ENCODE measurements around the gene NRXN3.
"Not testable (repeated sequence)": the region's sequence is repeated elsewhere in the genome, so short reads cannot be mapped to it uniquely, and the experiment has no call there.

Gene NRXN3

DNA sequence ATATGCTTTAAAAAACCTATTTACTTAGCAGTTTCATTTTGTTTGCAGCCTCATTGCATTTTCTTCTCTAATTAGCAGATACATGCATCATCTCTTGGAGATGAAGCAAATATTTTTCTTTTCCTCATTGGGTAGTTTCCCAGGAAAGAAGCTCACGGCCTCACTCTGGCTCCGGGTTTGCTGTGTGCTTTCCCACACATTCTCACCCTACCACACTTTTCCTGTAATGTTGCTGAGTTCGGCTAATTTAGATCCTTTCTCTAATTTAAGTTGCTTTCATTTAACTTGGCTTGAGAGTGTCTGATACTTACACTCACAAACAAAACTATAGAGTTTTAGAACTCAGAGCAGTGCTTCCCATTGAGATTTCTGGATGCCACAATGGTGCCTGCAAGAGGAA lies 928.2 kb downstream of the NRXN3 start:
- DNase-seq: no peak

DNA sequence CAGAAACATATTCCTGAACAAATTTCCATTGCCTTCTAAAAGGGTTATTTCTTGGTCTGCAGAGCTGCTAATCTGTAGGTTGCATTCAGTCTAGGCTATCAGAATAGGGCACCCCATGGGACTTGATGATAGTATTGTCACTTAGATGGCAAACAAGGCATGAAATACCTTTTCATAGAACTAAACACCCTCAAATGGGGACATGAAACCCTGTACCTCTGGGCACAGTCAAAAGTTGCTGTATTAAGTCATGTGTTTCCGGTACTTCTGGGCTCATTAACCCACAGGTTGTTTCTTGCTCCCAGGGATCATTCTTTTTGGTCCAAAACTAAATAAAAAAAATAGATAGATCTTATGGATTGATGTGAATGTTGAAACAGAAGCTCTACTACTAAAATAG lies 930.4 kb downstream of the NRXN3 start:
- DNase-seq: no peak

DNA sequence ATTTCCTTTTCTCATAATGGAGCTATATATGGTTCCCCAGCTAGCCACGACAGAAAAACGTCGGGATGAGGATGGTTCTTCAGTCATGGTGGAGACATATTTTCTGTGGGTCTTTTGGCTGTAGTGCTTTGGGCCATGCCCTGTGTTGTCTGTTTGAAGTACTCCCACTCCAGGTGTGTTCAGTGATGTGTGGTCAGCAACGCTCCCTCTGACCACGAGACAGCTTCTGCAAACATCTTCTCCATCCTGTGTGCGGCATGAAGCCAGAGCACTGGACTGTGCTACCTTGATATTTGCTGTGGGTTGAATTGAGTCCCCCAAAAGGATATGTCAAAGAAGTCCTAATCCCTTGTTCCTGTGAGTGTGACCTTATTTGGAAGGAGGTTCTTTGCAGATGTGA lies 931.2 kb downstream of the NRXN3 start:
- DNase-seq: no peak

DNA sequence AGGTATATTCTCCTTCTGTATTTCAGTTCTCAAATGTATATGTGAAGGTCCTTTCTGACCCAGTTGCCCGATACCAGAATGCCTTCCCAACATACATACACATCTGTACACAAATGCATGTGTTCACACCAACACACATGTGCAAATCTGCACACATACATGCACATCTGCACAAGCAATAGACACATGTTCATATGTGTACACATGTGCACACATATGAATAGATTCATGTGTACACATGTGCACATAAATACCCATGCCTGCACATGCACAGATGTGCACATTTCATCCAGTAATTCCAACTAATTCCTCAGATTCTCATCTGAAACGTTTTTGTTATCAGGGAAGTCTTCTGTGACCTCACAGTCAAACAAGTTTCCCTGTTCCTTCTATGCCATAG lies 933.6 kb downstream of the NRXN3 start:
- no peak for DNase-seq

DNA sequence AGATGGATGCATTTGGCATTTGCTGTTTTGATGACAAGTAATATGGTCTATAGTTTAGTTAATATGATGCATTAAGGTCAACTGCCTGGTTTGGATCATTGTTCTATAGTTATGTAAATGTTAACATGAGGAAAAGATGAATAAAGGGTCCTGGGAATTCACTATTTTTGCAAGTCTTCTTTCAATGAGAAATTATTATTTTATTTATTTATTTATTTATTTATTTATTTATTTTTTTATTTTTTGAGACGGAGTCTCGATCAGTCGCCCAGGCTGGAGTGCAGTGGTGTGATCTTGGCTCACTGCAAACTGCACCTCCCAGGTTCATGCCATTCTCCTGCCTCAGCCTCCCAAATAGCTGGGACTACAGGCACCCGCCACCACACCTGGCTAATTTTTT lies 940.4 kb downstream of the NRXN3 start:
- not testable (repeated sequence) for DNase-seq

DNA sequence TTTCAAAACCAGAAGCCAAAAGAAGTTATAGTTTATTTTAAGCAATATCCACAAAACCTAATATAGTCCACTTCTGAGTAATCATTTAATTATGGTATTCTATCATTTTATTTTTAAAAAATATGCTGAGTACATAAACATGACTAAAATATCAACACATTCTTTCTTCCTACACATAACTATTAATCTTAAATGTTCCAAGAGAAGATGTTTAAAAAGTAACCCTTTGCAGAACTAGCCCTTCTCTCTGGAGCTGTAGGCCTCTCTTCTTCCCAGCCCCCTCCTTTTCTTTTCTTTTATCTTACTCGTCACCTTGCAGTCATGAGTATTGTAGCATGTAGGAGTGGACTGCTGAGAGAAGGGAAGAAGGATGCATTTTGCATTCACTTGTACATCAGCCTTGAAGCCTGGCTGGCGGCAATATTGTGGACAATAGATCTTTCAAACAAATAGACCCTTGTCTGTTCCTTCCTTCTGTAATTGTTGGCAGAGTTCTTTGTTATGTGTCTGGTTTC lies 941.9 kb downstream of the NRXN3 start:
- DNase-seq: no peak

DNA sequence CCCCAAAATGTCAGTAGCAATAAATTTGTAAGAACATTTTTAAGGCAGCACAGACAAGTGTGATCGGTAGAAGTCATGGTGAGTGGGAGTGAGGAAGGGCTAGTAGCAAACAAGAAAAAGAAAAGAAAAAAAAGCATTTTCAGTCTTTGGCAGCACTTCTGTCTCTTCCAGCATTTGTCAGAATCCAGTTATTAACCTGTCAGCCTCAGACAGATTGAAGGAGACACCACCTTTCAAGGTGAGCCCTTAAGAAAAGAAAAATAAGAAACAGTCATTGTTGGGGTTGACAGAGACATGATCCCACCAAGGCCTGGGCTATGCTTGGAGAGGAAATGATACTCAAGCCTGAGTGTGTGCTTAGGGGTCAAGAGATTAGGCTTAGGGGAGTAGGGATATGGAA lies 947.4 kb downstream of the NRXN3 start:
- DNase-seq: no peak

DNA sequence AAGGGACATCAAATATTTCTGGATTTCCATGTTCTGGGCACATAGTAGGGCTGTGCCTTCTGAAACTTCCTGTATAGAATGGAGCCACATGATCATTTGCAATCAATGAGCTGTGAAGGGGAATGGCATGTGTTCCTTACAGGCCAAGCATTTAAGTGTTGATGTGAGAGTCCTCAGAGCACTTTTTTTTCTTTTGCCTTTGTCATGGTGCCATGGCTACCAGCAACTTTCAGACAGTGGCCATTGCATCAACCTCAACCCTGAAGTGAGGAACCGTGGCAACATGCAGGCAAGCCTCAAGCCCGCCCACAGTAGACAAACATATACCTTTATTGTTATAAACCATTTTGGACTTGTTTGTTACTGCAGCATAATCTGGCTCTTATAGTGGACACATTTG lies 948.1 kb downstream of the NRXN3 start:
- DNase-seq: no peak

DNA sequence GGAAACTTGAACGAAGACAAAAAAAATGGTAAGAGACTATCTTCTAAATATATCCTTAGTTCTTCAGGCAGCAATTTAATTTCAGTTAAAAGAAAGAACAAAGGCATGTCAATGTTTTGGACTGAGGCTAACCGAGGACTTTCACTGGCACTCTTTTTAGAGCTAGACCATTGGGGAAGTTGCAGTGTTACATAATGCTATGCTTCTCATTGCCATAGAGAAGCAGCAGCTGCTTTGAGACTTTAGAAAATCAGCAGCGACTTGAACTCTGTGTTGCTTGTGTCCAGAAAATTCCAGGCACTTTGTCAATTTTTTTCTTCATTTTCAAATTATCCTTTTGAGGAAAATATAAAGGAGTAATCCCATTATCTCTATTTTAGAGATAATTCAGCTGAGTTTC lies 964.2 kb downstream of the NRXN3 start:
- DNase-seq: no peak

DNA sequence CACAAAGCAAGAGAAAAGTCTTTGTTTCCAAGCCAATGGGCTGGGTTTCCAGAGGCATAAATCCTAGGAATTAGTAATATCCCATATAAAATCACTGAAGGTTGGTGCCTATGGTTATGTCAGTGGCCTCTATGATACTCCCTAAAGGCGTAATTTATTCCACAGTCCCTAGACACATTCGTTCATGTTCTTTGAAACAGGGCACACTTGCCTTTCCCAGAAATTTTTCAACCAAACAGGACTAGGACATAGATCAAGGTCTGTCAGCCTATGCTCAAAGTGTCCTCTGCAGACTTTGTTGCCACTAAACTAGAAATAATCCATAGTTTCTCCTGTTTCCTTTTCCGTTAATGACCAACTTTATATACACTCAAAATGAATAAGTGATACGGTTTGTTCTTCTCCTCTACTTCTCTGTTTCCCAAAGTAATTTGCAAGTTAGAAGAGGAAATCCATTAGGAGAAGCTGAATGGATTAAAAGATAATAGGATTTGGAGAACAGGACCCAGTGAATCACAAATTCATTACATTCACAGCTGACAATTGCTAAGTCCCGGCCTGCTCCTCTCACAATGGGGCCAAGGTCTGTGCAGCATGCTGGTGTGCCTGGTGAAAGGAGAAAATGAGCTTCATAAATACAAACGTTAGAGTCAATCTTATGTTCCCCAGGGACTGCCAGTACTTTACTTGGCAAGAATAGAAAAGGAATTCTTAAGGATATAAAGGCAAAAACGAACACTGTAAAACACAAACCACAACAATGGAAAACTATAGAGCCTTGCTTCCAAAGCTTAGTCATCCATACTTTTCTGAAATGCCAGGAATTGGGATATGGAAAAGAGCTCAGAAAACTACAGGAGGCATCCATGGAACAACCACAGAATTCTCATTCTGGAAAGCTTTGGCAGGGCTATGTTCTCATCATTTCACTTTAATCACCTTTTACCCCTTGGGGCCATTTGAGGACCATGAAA lies 966.2 kb downstream of the NRXN3 start:
- no peak for DNase-seq

DNA sequence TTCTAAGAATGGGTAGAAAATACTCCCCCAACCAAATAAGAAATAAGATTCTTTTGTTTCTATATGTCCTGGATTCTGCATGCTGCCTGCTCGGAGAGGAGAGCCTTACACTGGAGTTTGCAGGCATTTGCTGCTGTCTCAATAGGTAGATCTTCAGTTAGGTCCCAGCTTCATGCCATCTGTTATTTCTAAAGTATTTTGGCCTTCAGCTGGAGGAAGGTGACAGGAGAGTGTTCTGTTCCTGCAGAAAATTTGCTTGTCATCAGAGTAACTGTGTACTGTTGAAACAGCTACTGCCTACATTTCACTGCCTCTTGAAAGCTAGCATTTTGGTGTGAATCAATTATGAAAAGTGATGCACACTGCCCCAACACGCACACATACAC lies 966.9 kb downstream of the NRXN3 start:
- no peak for DNase-seq

DNA sequence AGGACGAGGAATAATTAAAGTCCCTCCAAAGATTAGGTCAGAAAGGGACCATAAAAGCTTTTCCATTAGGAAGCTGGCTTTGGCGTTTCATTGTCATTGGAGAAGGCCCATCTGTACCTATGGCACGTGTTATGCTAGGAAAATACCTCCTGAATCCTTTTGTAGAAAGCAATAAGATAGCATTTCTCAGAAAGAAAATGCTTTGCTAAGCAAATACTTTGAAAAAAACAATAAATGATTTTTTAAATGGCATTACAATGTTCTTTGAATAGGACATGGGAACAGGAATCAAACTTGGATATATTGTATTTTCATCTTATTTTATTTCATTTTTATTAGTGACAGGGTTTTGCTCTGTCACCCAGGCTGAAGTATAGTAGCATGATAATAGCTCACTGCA lies 967.7 kb downstream of the NRXN3 start:
- no peak for DNase-seq

DNA sequence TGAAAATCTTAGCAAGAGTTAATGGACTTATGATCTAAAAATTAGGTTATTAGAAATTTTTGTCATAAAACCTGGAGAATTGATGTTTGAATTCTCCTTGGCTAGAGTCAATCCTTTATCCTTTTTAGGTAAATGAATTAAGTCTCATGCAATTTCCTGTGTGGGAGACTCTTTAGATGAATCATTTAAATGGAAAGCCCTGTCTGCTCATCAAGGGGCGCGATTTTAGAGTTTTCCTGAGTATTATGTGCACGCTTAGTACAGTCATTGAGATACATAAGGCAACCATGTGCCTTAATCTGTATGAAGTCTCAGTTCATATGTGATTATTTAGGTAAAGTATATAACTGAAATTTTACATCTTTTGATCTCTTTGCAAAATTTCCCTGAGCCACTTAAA lies 974.7 kb downstream of the NRXN3 start:
- DNase-seq: no peak

DNA sequence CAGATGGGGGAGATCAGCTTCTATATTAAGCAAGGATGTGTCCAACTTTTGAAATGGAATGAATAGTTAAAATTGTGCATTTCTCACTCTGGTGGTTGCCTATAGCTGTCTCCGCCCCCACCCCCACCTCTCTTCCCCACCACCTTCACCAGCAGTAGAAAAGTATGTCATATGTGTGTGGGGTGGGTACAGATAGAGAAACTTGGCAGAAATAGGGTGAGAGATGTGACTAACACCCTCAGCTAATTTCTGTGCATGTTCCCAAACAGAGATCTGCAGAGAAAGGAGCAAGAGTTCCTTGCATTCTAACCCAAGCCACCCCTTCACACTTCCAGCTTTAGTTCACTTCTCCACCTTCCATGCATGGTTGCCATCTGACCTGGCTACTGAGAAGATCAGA lies 980.1 kb downstream of the NRXN3 start:
- DNase-seq: no peak

DNA sequence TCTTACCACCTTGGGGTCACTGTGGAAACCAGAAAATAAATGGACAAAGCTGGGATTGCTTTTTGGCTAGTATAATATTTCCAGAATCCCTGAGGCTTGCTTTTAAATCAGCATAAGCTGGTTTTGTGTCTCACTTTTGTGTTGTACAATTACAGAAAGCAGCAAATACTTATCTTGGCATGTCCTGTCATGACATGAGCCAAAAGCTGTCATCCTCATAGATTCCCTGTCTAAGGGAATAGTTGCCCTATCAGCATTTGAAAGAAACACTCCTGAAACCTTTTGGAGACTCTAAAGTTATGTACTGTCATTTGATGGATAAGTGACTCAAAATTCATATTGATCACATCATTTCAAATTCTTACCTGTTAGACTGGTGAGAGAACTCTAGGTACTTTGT lies 987.2 kb downstream of the NRXN3 start:
- DNase-seq: no peak

DNA sequence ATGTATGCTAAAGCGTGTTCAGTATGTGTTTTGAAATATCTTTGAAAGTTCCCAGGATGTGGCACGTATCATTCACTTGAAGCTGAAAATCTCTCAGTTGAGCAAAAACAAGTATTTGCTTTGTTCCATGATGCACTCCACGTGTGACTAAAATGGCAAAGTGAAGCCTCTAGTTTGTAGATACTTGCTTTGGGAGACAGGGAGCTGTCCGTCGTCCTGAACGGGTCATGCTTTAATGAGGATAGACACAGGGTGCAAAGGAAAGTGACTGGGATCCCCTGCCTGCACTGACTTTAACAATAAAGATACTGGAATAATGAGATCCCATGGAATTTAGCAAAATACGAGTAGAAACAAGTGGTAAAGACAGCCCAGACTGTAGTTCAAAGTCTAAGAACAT lies 991.4 kb downstream of the NRXN3 start:
- no peak for DNase-seq

DNA sequence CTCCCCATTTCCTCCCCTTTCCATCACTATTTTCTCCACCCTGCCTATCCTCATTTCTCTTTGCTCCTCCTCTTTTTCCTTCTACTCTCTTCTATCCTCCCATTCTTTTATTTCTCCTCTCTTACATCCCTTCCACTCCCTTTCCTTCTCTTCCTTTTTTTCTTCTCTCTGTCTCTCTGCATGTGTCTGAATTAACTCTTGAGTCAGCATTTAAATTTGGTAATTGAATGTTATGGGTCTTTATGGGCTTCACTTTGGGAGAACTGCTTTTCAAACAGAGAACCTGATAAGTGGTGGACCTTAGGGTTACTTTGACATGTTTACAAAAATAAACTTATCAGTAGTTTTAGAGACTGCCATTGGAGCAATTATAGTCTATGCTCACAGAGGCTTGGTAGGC lies 992.7 kb downstream of the NRXN3 start:
- no peak for DNase-seq

DNA sequence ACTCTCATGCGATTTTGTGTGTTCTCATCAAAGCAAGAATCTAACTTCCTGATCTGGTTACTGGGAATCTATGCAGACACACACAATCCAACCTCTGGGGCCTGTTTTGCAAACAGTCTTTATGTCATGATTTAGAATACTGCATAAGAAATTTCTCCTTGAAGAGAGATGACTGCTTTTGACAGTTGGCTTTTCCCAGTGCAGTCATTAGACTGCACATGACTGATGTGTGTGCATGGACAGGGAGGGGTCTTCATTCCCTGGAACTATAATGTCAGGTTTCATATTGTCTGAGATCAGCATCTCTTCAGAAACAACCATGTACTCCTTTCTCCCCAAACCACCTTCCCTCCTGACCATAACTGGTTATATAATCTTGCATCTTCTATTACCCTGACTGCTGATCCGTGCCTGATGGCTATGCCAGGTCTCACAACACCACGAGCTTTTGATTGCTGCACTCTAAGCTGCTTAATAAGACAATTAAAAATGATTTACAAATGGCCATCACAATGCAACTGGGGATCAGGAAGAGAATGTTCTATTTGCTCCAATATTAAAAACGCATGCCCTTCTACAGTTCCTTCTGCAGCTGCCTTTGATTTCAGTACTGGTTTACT lies 995.4 kb downstream of the NRXN3 start:
- DNase-seq: no peak

DNA sequence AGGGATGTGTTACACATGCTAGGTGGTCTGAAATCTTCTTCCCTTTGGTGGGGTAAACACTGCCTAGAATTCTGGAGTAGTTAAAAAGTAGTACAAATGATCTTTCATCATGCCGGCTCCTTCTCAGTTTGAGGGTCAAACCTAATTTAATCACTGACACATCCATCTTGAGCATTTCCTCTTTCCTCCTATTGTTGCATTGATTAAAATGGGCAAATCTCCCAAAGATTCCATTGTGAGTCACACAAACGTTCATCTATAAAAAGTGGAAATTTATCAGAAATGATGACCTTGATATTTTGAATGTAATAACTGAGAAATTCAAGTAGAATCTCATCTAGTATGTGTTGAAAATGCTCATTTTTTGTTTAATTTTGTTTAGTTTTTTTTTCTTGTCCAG lies 996.0 kb downstream of the NRXN3 start:
- no peak for DNase-seq

DNA sequence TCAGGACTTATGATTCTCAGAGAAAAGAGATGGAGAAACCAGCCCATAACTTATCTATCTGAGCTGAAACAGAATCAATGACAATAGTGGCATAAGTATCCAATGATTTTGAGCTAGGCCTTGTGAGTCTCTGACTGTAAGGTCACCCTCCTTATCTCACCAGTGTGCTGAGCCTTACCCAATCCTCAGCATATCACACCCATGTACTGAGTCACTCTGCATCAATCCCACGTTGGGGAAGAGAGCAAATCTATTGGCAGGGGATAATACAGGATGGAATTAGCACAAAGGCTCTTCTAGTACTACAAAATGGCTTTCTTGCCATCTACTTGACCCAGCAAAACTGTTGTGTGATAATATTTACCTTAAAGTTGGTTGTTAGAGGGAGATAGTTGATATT lies 997.8 kb downstream of the NRXN3 start:
- DNase-seq: no peak

DNA sequence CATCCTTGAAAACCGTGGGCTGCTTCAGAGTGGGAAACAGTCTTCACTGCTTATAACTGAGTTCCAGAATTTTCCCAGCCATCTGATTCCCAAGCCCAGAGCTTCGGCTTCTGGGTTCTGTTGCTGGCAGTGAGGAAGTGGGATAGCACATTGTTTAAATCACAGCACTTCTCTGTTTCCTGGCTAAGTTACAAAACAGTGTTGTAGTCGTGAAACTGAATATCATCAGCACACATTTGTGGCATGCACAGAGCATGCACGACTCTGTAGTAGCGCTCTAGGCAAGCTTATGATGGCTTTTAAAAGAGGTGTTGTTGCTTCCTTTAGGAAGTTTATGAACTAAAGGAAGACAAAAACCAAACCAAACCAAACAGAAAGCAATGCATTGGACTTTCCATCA lies 1005.5 kb downstream of the NRXN3 start:
- no peak for DNase-seq

DNA sequence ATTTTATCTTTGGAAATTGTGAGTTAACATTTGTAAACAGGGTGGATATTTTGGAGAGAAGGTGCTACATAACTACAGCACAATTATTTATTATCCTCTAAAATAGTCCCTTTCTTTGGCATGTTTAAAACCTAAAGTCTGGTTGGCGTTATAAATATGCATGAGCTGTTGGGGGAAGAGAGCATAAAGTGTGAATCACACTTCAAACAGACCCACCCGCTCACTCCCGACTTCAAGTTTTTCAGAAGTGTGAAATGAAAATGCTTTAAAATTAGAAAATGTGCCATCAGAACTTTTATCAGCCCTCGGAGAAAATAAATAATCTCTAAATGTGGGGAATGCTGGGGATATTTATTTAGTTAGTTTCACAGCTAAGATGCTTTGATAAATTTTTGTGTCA lies 1006.9 kb downstream of the NRXN3 start:
- no peak for DNase-seq

DNA sequence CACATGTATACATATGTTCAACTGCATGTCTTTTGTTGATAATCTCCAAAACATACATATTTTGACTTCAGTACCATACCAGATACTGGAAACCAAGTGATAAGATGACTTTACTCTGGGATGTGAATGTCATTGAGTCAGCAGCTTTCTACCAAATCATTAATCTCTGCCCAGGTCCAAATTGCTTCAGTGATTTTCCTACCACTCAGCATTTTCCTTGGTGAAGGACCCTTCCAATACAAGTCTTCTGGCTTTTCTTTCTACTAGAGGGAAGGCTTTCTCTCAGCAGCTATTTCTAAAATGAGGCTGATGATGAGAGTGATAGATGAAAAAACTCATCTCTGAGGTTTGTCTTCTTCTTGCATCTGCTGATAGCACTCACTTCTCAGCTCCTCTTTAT lies 1008.5 kb downstream of the NRXN3 start:
- no peak for DNase-seq

DNA sequence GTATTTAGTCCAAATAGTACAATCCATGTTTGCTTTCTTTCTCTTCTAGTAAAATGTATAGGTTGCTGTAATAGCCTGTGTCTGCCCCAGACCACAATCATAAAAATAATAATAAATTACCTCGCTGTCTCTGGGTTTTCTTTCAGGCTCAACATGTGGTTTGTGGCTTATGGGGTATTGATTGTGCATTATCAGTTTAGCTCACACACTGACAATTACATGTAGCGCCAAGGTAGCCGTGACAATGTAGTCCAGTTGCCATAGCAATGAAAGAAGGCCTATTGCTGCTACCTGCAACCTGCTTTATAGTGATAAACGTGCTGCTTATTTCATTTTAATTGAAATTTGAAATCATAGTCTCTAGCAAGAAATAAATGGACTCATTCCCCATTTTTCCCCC lies 1009.8 kb downstream of the NRXN3 start:
- DNase-seq: no peak
